D721Med (cell line): ENCODE results near the gene IDS.
"Not testable (repeated sequence)": the region's sequence is repeated elsewhere in the genome, so short reads cannot be mapped to it uniquely, and the experiment has no call there.

ENCODE experiments used
- DNase-seq: peaks from one replicate; pipeline ENCODE4 v3.0.0; 2011; ENCODE audit warnings: low spot score; ENCODE audit not compliant: insufficient read length
- FAIRE-seq: peaks from 2 replicates; lab custom pipeline; 2011; peaks lifted over from hg19 to GRCh38; lab: Jason Lieb, UNC
- TF ChIP-seq, protein P1 (sequence below): IDR thresholded peaks from 2 replicates; pipeline ENCODE4 v1.5.1; 2012; ENCODE audit warnings: mild to moderate bottlenecking, control low read depth; ENCODE audit not compliant: insufficient read depth; ENCODE audit errors: missing control alignments

The IDS gene

DNA sequence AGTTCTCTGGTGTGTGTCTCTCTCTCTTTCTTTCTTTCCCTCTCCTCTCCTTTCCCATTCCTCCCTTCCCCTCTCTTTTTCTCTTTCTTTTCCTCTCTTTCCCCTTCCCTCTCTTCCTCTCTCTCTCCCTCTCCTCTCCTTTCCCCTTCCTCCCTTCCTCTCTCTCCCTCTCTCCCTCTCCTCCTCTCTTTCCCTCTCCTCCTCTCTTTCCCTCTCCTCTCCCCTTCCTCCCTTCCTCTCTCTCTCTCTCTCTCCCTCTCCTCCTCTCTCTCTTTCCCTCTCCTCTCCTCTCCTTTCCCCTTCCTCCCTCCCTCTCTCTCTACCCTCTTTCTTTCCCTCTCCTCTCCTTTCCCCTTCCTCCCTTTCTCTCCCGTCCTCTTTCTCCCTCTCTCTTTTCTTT, 23.3 kb upstream of the IDS start:
- TF ChIP-seq, protein P1, sequence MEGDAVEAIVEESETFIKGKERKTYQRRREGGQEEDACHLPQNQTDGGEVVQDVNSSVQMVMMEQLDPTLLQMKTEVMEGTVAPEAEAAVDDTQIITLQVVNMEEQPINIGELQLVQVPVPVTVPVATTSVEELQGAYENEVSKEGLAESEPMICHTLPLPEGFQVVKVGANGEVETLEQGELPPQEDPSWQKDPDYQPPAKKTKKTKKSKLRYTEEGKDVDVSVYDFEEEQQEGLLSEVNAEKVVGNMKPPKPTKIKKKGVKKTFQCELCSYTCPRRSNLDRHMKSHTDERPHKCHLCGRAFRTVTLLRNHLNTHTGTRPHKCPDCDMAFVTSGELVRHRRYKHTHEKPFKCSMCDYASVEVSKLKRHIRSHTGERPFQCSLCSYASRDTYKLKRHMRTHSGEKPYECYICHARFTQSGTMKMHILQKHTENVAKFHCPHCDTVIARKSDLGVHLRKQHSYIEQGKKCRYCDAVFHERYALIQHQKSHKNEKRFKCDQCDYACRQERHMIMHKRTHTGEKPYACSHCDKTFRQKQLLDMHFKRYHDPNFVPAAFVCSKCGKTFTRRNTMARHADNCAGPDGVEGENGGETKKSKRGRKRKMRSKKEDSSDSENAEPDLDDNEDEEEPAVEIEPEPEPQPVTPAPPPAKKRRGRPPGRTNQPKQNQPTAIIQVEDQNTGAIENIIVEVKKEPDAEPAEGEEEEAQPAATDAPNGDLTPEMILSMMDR: no peak
- DNase-seq: no peak
- FAIRE-seq: no peak

DNA sequence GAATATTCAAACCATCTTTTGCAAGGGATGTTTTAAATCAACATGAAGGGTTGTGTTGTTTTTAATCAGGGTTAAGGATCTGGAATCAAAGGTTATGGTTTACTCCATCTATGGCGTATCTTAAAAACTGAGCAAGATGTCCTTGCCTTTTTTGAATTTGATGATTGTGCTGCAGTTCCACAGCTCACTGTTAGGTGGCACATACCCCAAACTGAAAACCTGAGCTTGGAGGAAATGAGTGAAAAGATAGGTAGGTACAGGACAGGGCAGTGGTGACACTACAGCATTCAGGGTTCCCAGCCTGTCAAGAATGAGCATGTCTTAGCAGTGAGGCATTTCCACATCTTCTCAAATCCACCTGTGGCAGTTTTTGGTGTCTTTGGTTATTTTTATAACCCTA, 22.6 kb upstream of the IDS start:
- FAIRE-seq (peak; percentile 56), DNase-seq (no peak)
- TF ChIP-seq, protein P1: peak; percentile 38

DNA sequence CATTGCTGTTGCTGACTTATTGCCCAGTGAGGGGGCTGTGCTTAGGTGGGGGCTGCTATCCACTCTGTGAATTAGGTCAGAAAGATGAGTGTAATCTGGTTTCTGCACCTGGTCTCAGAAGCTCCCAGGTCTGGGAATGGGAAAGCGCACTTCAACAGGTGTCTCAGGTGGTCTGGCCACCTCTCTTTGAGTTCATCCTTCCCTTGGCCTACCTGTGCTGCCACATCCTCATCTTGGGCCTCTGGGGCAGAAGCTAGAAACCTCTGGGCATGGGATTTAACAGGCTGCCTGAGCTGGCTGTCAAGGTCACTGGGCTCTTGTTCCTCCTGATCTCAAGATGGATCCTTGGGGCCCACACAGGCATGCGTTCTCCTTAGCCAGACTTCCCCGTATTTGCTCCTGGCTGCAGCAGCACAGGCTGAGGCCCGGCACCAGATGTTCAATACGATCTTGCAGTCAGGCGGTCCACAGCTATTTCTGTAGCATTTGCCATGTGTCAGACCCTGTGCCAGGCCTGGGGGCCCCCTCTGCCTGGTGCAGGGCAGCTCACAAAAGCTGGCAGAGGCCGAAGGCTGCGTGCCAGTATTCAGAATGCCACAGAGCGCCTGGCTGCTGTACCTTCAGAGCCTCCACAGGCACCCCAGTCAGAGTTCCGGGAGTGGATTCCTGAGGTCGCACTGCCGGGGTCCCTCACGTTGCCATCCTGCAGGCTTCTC, 21.4 kb upstream of the IDS start:
- not testable (repeated sequence) for FAIRE-seq, DNase-seq

DNA sequence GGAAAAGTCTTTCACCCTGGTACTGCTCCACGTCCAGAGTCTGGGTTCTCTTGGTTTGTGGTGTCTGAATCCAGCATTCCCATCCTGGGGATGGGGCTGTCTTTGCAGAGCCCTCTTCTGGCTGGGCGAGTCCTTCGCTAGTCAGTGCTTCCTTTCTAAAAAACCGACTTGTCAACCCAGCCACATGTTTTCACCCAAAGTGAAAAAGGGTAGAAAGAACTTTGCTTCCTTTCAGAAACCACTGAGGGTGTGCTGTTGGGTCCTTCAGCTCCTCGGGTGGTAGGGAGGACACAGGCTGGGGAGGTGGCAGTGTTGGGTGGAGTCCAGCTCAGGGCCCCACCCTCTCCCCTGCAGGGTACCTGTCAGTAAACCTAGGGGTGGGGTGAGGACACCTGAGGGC, 20.8 kb upstream of the IDS start:
- not testable (repeated sequence) for FAIRE-seq, DNase-seq

DNA sequence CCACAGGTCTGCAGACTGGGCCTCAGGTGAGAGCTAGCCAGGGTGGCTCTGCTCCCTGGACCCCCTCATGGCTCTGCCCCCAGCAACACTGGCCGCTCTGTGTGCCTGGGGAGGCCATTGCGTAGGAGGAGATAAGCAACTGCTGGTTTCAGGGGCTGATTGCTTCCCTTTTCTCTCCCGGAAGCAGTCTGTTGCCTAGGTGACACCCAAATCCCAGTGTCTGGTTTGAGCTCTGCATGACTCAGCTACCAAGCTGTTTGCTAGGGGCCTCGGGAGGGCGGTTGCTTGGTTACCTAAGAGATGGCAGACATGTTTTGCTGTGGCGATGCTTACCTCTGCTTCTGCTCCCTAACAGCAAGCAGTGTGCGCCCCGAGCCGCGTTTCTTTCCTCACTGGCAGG, 20.3 kb upstream of the IDS start:
- not testable (repeated sequence) for FAIRE-seq

DNA sequence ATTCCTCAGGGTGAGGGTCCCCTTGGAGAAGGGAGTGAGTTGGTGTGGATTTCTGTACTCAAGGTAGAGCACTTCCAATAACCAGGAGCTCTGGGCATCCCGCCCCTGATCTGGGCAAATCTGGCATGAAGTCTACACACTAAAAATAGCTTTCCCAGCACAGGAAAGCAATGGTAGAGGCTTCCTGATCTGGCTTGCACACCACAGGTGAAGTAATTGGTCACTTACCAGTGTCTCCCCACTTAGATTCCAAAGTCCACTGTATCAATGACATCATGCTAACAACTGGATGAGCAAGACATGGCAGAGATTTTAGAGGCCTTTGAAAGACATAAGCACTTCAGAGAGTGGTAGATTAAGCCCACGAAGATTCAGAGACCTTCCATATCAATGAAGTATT, 17.8 kb upstream of the IDS start:
- FAIRE-seq (no peak), DNase-seq (no peak)
- TF ChIP-seq, protein P1: no peak

More for the DNA sequence above, 20.3 kb upstream of the IDS start:
- not testable (repeated sequence) for DNase-seq

DNA sequence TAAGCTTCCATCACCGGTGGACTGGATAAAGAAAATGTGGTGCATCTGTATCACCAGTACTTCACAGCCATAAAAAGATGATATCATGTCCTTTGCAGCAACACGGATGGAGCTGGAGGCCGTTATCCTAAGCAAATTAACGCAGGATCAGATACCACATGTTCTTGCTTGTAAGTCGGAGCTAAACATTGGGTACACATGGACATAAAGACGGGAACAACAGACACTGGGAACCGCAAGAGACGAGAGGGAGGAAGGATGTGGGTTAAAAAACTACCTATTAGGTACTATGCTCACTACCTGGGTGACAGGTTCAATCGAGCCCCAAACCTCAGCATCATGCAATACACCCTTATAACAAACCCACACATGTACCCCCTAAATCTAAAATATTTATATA, 16.3 kb upstream of the IDS start:
- TF ChIP-seq, protein P1: no peak
- FAIRE-seq (no peak), DNase-seq (no peak)

DNA sequence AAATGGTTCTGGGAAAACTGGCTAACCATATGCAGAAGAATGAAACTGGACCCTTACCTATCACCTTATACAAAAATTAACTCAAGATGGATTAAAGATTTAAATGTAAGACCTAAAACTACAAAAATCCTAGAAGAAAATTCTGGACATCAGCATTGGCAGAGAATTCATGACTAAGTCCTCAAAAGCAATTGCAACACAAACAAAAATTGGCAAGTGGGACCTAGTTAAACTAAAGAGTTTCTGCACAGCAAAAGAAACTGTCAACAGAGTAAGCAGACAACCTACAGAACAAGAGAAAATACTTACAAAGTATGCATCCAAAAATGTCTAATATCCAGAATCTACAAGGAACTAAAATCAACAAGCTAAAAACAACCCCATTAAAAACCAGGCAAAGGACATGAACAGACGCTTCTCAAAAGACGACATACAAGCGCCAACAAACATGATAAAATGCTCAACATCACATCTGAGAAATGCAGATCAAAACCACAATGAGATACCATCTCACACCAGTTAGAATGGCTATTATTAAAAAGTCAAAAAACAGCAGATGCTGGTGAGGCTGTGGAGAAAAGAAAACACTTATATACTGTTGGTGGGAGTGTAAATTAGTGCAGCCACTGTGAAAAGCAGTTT, 15.7 kb upstream of the IDS start:
- not testable (repeated sequence) for FAIRE-seq, DNase-seq

DNA sequence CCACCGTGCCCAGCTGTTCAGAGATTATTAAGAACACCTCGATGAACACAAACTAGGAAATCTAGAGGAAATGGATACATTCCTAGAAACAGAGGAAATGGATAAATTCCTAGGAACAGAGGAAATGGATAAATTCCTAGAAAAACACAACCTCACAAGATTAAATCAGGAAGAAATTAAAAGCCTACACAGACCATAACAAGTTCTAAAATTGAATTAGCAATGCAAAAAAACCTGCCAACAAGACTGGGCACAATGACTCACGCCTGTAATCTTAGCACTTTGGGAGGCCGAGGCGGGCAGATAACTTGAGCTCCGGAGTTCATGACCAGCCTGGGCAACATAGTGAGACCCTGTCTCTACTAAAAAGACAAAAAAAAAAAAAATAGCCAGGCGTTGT, 13.1 kb upstream of the IDS start:
- FAIRE-seq: no peak

More for the DNA sequence above, 13.1 kb upstream of the IDS start:
- no peak for DNase-seq
- TF ChIP-seq, protein P1: no peak
